Myometrial cell (primary cell): Measurements from ENCODE around the gene VPS35. TPM values are rescaled to one million over a fixed set of nuclear protein-coding genes. Genes with fewer than 3 reads are reported as not detected.

Source experiments
- total RNA-seq: library from RNA; depleted of rRNA; stranded (reverse); fragments of >200 nt; gene quantifications from 2 replicates; pipeline ENCODE4 v1.2.3, GENCODE V29; 2015

The VPS35 gene
- total RNA-seq = 85.3 and 101 TPM in 2 replicates

DNA sequence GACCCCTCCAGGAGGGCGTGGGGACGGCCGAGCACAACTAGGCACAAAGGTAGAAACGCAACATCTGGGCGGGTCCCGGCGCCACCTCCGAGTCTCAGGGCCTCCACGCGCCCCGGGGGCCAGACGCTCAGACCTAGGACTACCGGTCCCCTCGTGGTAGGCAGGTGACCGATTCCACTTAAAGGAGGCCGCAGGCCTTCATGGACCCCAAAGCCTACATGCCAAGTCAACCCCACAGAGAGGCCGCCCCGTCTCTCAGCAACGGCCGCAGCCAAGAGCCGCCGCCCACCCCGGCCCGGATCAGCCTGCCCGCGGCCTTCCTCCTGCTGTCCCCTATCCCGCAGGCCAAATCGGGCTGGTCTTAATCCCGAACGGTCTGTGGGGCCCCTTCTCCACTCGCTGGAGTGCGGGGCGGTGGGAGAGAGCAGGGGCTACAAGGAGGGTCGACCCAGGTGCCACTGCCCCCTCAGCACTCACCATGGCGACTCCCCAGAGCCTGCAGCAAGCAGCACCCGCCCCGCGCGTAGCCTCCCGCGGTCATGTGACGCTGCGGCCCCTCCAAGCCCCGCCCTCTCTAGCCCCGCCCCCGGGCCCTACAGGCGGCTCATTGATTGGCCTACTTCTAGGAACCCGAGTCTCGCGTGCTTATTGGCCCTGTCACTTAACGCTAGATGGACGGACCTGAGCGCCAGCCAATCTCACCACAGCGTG is at the start of gene VPS35:
Gene VPS35 (minus strand): TSS at position 525 of the 711 bp plus-strand sequence. CDS start 45 bp downstream, at position 480.

DNA sequence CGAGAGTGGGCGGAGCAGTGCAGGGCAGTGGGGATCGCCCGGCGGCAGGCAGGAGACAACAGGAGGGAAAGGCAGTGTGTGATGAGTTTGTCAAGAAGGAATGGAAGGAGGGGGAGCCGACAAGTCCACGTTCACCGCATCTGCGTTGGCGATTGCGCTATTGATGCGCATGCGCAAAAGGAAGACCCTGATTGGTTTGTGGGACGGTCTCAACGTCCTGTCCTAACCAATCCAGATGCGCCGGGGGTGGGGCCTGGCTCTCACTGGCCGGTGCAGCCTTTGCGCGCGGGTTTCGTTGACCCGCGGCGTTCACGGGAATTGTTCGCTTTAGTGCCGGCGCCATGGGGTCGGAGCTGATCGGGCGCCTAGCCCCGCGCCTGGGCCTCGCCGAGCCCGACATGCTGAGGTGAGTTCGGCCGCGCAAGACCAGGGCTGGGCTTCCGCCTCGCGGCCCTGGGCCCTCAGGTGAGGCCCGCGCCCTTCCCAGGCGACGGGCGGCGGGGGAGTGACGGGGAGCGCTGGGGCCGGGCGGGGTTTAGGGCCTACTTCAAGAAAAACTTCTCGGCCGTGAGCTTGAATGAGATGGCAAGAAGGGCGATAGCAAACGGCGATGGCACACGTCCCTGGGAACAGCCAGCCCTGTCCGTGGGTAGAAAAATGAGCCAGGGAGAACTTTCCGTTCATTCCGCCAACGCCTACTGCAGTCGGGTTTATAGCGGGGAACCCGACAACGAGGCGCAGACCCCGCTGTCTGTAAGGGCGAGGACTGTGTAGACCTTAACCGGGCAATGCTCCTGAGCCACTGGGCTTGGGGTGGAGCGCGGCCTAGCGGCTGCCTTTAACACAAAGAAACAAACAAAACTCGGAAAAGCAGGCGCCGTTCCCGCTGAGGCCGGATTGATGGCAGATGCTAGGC is 645 bp upstream of the VPS35 start, which contains the start of gene ORC6:
Gene ORC6 (plus strand): TSS at position 295 of the 916 bp plus-strand sequence. CDS start 47 bp downstream, at position 342.

DNA sequence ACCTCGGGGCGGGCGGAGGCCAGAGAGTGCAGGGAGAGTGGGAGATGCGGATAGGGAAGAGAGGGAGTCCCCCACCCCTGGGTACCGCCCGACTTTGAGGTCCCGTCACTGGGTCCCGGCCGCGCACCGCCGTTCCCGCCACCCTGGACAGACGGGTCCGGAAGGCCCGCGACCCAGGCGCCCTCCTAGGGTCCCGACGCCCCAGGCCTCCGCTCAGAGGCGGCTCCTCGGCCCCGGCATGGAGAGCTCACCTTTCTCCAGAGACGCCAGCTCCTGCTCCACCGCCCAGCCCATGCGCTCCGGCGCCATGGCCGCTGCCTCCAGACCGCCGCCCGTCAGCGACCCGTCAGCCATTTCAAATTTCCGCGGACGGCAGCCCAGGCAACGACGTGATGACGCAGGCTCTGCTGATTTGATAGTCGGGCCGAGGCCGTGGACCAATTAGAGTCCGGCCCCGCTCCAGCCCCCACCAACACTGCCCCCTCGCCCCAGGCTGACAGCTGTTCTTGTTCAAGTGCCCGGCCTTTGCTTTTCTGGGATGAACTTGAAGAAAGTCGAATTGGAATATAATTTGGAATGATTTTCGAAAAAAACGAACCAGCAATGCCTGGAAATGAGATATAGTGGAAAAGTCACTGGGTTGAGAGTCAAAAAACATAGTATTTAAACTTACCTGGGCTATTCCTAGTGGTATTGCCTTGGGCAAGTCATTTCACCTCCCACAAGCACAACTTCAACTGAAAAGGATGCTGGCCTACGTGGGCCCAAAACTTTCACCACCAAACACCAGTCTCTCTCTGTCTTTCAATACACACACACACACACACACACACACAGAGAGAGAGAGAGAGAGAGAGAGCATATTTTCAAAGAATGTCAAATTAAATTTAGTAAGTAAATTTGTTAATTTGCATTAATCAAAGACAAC is 67.7 kb downstream of the VPS35 start, which contains the start of gene SHCBP1:
Gene SHCBP1 (minus strand): TSS at position 374 of the 928 bp plus-strand sequence. CDS start 20 bp downstream, at position 354.

Other genes with a start within 250 kb of the VPS35 start
- gene SHCBP1, start 67.8 kb downstream of the VPS35 start, total RNA-seq = 27.3 and 27.4 TPM in 2 replicates
- 13.1 and 16.1 TPM in 2 replicates for gene ORC6, start 481 bp upstream of the VPS35 start, total RNA-seq
- under 0.01 and 0.18 TPM in 2 replicates for gene MYLK3, start 59.2 kb upstream of the VPS35 start, total RNA-seq
- gene C16orf87, start 142.0 kb upstream of the VPS35 start, total RNA-seq = 4.6 and 8.2 TPM in 2 replicates
- gene GPT2, start 195.2 kb upstream of the VPS35 start, total RNA-seq = 20.2 and 32.0 TPM in 2 replicates